ENCODE results near the gene SORL1.
"Not testable (repeated sequence)": the region's sequence is repeated elsewhere in the genome, so short reads cannot be mapped to it uniquely, and the experiment has no call there.

The SORL1 gene

DNA sequence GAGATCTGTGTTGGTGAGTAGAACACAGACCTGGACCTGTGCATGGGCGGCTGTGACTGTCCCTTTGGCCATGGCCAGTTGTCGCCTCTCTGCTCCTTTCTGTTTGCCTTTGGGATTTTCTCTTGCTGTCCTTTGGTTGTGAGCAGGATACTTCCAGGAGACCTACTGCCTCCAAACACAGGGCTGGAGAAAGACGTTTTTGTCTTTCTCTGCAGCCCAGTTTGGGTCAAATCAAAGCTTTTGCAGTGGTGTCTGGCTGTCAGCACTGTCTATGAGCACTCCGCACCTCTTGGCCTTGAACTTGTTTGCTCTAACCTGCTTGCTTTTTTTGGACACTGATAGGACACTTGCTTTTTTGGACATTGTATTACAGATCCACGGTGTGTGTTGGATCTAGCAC, 109.6 kb downstream of the SORL1 start:
- no peak for DNase-seq (ENCODE audit: low read depth, low spot score)

GRCh38 chr11:121563003-121563402, 110.9 kb downstream of the SORL1 start:
- DNase-seq (ENCODE audit: low read depth, low spot score) = no peak

DNA sequence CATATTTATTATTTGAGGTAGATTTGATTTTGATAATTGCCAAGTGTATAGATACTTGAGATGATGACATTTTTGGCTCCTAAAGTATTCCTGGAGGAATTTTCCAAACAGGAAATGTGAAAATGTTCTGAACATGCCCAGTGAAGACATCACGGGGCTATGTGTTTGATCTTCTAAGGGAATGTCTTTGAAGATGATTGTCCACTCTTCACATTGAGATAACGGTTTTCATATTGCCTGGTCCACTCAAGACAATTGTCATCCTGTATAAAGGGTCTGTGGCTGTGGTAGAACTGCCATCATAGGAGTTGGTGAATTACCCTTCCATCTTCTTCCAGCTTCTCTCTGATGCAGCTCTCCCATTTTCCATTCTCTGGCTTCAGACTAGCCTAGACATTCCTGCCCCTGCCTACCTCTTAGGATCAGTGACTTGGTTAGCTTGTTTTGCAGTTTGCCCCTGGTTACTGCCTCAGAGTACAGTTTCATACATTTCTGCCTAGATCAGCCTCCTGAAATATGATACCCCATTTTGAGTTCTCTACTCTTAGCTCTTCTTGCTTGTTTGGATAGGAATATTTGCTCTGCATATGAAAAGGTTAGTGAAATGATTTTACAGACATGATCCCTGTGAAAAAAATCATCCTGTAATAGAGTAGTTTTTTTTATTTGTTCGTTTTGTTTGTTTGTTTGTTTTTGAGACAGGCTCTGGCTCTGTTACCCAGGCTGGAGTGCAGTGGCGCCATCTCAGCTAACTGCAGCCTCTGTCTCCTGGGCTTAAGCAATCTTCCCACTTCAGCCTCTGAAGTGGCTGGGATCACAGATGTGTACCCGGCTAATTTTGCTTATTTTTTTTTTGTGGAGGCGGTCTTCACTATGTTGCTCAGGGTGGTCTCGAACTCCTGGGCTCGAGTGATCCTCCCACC, 112.0 kb downstream of the SORL1 start:
- no peak for DNase-seq (ENCODE audit: low read depth, low spot score)

DNA sequence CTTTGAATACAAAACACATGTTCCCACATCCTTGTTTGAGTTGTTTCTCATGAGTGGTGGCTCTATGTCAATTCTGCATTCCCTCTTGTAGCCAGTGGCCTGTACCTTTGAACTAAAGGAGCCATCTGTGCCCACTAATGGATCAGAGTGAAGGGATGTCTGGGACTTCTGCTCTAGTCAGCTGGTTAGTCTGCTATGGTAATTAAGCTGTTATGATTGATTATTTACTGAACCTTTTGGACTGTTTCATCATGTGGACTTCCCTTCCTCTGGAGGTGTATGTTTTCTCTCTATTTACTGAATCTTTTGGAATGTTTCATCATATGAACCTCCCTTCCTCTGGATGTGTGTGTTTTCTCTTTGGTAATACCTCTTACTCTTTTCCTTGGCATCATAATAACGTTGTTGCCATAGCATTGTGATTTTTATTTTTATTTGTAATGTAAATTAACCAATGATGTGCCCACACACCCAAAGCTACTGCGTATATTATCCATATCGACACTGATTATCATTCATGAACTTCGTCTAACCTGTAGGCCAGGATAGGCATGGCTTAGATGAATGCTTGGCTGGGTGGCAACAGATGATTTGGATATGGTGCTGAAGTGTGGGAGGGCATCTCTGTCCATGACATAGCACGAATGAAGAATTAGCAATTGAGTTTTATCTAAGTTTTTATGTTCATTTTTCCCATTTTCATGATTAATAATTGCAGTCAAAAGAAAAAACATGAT, 113.0 kb downstream of the SORL1 start:
- DNase-seq (ENCODE audit: low read depth, low spot score) = no peak

- DNase-seq (ENCODE audit: low read depth, low spot score) = peak; percentile 46
Measured at GRCh38 chr11:121566279-121567168, 114.4 kb downstream of the SORL1 start.

- no peak for DNase-seq (ENCODE audit: low read depth, low spot score)
Measured at GRCh38 chr11:121567995-121568394, 115.9 kb downstream of the SORL1 start.

GRCh38 chr11:121569332-121570299, 117.5 kb downstream of the SORL1 start:
- DNase-seq (ENCODE audit: low read depth, low spot score) = not testable (repeated sequence)

- no peak for DNase-seq (ENCODE audit: low read depth, low spot score)
Measured at GRCh38 chr11:121570453-121570852, 118.3 kb downstream of the SORL1 start.

DNA sequence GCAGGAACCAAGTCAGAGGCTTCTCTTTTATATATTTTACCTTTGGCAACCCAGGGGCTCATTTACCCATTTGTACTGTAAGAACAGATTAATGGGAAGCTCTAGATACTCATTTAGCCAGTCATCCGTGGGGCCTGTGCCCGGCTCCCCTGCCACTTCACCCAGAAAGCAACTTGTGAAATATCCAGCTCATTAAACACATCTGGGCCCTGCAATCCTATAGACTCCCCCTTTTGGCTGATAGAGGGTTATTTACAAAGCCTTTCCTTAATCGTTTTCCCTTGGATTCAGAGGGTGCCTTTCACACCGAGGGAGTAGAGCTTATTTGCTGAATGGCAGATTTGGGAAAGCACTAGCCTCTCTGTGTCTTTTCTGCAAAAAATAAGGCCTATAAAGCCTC, 119.4 kb downstream of the SORL1 start:
- no peak for DNase-seq (ENCODE audit: low read depth, low spot score)

GRCh38 chr11:121572571-121573059, 120.5 kb downstream of the SORL1 start:
- no peak for DNase-seq (ENCODE audit: low read depth, low spot score)

GRCh38 chr11:121574801-121575200, 122.7 kb downstream of the SORL1 start:
- no peak for DNase-seq (ENCODE audit: low read depth, low spot score)

DNA sequence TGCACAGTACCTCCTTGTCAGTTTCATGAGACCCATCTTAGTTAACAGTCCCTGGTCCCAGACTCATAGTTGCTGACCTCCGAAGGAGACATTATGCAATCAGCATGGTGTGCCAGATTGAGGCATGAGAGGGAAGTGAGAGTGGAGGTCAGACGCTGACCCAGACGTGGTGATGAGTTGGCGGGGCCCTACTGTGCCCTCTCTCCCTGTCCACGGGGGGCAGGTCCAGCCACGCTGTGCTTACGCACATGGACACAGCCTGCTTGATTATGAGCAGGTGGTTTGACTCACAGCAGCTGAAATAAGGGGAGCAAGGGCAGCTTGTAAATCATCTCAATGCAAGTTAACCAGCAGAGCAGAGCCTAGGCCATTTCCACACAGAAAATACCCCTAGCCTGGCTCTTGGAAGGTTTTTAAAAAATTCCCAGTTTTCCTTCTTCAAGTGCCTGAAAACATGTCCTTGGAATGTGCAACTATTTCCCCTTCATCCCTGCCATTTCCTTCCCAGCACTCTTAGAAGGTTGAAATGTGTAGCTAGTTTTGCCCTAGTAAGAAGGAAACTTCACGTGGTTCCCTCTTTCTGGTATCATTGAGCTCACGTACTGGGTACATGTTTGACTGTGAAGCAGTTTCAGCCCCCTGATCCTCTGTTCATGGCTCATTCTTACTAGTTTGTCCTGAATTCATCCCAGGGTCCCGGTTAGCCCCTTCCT, 123.3 kb downstream of the SORL1 start:
- DNase-seq (ENCODE audit: low read depth, low spot score) = no peak

DNA sequence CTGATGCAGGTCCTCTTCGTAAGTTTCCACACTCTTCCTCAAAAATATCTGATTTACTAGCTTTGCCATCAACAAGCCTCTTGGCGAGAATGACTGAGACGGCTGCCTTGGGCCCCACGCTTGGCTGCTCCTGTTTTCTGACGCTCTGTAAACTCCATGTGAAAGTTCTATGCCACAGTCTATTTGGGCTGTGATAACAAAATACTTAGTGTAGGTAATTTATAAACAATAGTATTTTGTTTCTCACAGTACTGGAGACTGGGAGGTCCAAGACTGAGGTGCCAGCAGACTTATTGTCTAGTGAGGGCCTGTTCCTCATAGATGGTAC, 123.8 kb downstream of the SORL1 start:
- no peak for DNase-seq (ENCODE audit: low read depth, low spot score)

GRCh38 chr11:121576531-121576930, 124.4 kb downstream of the SORL1 start:
- no peak for DNase-seq (ENCODE audit: low read depth, low spot score)

DNA sequence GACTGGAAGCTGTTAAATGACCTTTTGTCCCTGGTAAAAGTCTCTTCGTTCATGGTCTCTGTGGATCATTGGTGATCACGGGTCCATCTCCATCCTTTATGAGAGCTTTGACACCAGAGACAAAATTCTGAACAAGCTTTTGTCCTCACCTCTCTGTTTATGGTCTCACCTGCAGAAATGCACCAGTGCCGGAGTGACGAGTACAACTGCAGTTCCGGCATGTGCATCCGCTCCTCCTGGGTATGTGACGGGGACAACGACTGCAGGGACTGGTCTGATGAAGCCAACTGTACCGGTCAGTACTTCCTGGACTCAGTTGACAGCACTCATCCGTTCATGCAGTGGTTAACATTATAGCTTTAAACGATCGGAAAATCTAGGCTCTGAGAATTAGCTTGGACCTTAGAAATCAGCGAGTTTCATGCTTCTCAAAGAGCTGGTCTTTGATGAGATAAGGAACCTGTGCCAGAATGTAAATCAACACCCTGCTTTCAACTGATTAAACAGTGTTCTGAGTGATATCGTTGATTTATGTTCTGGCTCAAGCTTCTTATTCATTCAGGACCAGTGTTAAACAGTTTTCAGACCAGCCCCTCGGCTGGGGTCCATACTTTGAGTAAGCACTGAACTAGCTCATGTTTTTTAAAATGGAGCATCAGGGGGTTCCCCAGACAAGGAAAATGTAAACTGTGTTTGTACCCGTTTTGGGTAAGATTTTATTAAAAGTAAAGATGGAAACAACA, 125.2 kb downstream of the SORL1 start:
- no peak for DNase-seq (ENCODE audit: low read depth, low spot score)

DNA sequence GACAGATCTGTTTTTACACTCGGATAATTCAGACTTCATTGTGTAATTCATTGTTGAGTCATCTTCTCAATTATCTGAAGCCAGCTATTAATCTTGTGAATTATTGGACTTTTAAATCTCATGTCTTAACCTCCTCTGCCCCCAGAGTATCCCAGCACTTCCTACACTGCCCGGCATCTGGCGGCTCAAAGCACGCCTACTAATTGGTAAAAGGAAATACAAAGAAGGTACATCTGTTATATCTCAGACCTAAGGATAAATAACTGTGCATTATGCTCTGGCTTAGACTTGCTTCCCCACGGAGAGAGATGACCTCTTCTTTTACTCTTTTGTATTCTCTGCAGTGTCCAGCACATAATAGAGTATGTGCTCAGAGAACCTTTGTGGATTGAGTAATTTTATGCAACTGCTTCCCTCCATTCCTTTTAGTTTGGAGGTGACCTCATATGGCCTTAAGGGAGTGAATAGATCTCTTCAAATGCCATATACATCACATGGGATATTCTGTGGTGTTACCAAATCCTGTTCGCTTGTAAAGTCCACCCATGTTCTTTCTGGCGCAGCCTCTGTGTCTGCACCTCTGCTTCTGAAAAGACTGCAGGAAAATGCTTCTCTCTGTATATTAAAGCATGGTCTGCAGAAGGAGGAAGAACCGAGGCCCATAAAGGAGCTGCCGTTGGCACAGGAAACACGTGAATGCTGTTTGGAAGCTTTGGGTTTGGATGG, 126.3 kb downstream of the SORL1 start:
- no peak for DNase-seq (ENCODE audit: low read depth, low spot score)

GRCh38 chr11:121580154-121580553, 128.0 kb downstream of the SORL1 start:
- DNase-seq (ENCODE audit: low read depth, low spot score) = no peak

GRCh38 chr11:121581607-121582006, 129.5 kb downstream of the SORL1 start:
- no peak for DNase-seq (ENCODE audit: low read depth, low spot score)

DNA sequence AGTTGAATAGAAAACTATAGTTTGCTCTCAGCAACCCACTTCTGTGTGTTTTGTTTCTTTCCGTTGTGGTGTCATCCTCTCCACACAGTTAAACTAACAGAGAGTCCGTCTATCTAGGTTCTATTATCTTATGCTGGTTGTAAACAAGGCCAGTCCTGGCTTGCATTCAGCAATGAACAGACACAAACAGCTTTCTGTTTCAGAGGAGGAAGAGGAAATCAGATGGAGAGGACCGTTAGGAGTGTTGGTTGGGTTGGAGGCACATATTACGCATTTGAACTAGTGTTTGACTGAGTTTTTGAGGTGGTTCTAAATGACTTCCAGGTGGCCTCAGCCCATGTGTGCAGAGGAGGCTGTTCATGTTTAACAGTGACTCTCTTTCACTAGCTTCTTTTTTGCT, 130.2 kb downstream of the SORL1 start:
- DNase-seq (ENCODE audit: low read depth, low spot score) = no peak
